Transverse colon (tissue), 4 donors: ENCODE measurements around the gene FAM20C. TPM values are rescaled to one million over a fixed set of nuclear protein-coding genes. Genes with fewer than 3 reads are reported as not detected.

Experiments
- DNase-seq: peaks from one replicate; pipeline ENCODE4 v3.0.0-alpha.2; 2019
- H3K27ac ChIP-seq, 4 donors: fragments of 200-600 bp; sonication (generic); 2 replicates each; pipeline ENCODE4 v1.5.1; 2016 to 2018; ENCODE audit warnings: inconsistent platforms in 4 of 4
- H3K27me3 ChIP-seq: fragments of 200-600 bp; sonication (generic); 2 replicates; pipeline ENCODE4 v1.5.1; 2017; ENCODE audit warnings: inconsistent platforms
- H3K36me3 ChIP-seq, 4 donors: fragments of 200-600 bp; sonication (generic); 2 replicates each; pipeline ENCODE4 v1.5.1; 2017 to 2019; ENCODE audit warnings: inconsistent platforms in 4 of 4
- H3K4me1 ChIP-seq, 4 donors: fragments of 200-600 bp; sonication (generic); 2 replicates each; pipeline ENCODE4 v1.5.1; 2017 to 2020; ENCODE audit warnings: inconsistent platforms in 4 of 4
- H3K4me3 ChIP-seq, 4 donors: fragments of 200-600 bp; sonication (generic); 1 replicate in 1 of 4; 2 replicates in 3 of 4; pipeline versions ENCODE4 v1.5.1 to v1.6.1; 2017 to 2019; ENCODE audit warnings: inconsistent platforms in 4 of 4
- H3K9me3 ChIP-seq, 2 donors: fragments of 200-600 bp; sonication (generic); 2 replicates each; pipeline ENCODE4 v1.5.1; 2017 to 2019; ENCODE audit warnings: inconsistent platforms in 2 of 2
- CTCF ChIP-seq, 5 experiments: fragments of 200-600 bp in 3 of 5; fragments of 450-650 bp in 2 of 5; sonication (generic) in 3 of 5; IDR thresholded peaks; 1 replicate in 2 of 5; 2 replicates in 3 of 5; pipeline ENCODE4 v1.5.1; 2016 to 2017; ENCODE audit warnings: antibody characterized with exemption in 5 of 5, inconsistent platforms in 3 of 5, mild to moderate bottlenecking in 2 of 5, moderate library complexity in 1 of 5
- EP300 ChIP-seq: sonication (generic); formaldehyde crosslinking; IDR thresholded peaks from one replicate; pipeline ENCODE4 v1.6.1; 2017; ENCODE audit warnings: antibody characterized with exemption, low read depth
- POLR2A ChIP-seq: fragments of 450-650 bp; IDR thresholded peaks from one replicate; pipeline ENCODE4 v1.6.1; 2016; ENCODE audit warnings: antibody characterized with exemption, mild to moderate bottlenecking, moderate library complexity
- POLR2AphosphoS5 ChIP-seq, 3 donors: sonication (generic); formaldehyde crosslinking; IDR thresholded peaks; one replicate each; pipeline ENCODE4 v1.6.1; 2016; ENCODE audit warnings: antibody characterized with exemption in 3 of 3
- WGBS, 2 donors: methylation state at CpG; one replicate each; pipeline ENCODE4 v1.1.5; 2018; ENCODE audit warnings: low coverage in 1 of 2; 5-methylcytosine and 5-hydroxymethylcytosine counted together
- in situ Hi-C, 4 donors: fragments of 200-750 bp; cut with MboI; loops; one replicate each; pipeline versions ENCODE4 v1.15.0 to v1.15.1; 2017; ENCODE audit warnings: low sequenced_read_pairs in 3 of 4, low pct_ligation_motif_present in 1 of 4, low pct_unique_long_range_greater_than_20kb in 1 of 4
- intact Hi-C: fragments of 100-400 bp; cut with DNase I; formaldehyde crosslinking; loops from one replicate; pipeline ENCODE4 v1.15.1; 2023; ENCODE audit warnings: low total_unique reads
- total RNA-seq, 4 donors: library from RNA; depleted of rRNA; stranded (reverse); fragments of >200 nt; gene quantifications; one replicate each; pipeline ENCODE4 v1.1.0, GENCODE V29; 2016

FAM20C gene
- total RNA-seq, 4 donors from 2014 or later: 10.5 to 62.3 (median 23.5) TPM

DNA sequence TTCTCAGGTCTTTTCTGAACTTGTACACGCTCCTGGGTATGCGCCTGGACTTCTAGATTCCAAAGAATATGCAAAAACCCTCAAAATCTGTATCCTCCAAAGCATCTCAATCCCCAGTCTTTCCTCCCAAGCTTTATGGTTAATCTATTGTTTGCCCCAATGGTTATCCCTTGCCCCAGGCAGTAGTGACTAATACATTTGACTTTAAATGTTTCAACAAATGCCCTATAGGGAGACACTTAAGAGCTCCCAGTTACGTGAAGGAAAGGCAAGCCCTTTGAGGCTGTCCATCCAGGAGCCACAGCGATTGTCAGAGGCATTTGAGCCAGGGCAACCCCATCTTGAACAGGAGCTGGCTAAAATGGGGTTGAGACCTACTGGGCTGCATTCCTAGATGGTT, 84.9 kb downstream of the FAM20C start:
- Histone ChIP-seq H3K36me3 (no peaks in the 10 kb centered on the region), H3K9me3 (peaks cover 0 to 3% of the 10 kb centered on the region in 2 donors), H3K4me3 (no peak overlapping the region), H3K27me3 (no peaks in the 10 kb centered on the region), H3K4me1 (no peaks in the 10 kb centered on the region), H3K27ac (no peak overlapping the region)
- TF ChIP-seq EP300 (no peak), POLR2AphosphoS5 (IDR thresholded peaks at IDR 0.05) (no peak), POLR2A (no peak), CTCF (IDR thresholded peaks at IDR 0.05) (no peak)
- in situ Hi-C loops (no loop called here), intact Hi-C loops (no loop called here)
- 89 to 100% methylated on average over 4 of the region's 4 CpGs for WGBS, 2 donors
- no peak for DNase-seq

- H3K27me3 ChIP-seq: no peaks in the 10 kb centered on the region
- H3K4me3 ChIP-seq: no peak overlapping the region
- intact Hi-C loops (no loop called here), in situ Hi-C loops (no loop called here)
- DNase-seq: no peak
- 68 to 83% methylated on average over 4 to 5 of the region's 5 CpGs for WGBS, 2 donors
- H3K4me1 ChIP-seq: no peaks in the 10 kb centered on the region
- peaks cover 0 to 3% of the 10 kb centered on the region in 2 donors for H3K9me3 ChIP-seq
- no peak overlapping the region for H3K27ac ChIP-seq
- no peaks in the 10 kb centered on the region for H3K36me3 ChIP-seq
- no peak for TF ChIP-seq POLR2AphosphoS5 (IDR thresholded peaks at IDR 0.05)
- no peak for TF ChIP-seq EP300
- TF ChIP-seq POLR2A: no peak
- TF ChIP-seq CTCF (IDR thresholded peaks at IDR 0.05): no peak
Observed at GRCh38 chr7:278081-278480, 85.7 kb downstream of the FAM20C start.

- TF ChIP-seq CTCF (IDR thresholded peaks at IDR 0.05): no peak
- TF ChIP-seq EP300: no peak
- no peak for TF ChIP-seq POLR2A
- no peak for TF ChIP-seq POLR2AphosphoS5 (IDR thresholded peaks at IDR 0.05)
- no peaks in the 10 kb centered on the region for H3K27me3 ChIP-seq
- DNase-seq: no peak
- intact Hi-C loops: no loop called here
- no peaks in the 10 kb centered on the region for H3K36me3 ChIP-seq
- H3K4me1 ChIP-seq: peaks cover 0 to 5% (median under 1%) of the 10 kb centered on the region in 4 donors
- WGBS, 2 donors: 50 to 84% methylated on average over 1 to 10 of the region's 10 CpGs
- H3K4me3 ChIP-seq: no peak overlapping the region
- no peak overlapping the region for H3K27ac ChIP-seq
- in situ Hi-C loops: no loop called here
- H3K9me3 ChIP-seq: no peaks in the 10 kb centered on the region
Observed at GRCh38 chr7:279821-280220, 87.5 kb downstream of the FAM20C start.

DNA sequence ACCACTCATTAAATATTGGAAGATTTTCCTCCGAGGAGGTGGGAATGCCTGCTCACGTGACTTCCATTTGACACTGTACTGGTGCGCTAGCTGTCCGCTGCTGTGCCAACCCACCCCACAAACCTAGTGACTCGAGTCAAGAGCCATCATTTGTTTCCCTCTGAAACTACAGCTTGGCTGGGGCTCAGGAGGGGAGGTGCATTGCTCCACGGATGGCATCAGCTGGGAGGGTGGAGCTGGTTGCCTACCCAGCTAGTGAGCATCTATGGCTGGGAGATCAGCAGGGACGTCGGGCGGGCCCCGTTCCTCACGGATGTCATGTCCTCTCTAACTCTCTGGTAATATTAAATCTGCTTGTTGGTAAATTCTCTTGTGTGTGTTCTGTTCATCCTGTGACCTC, 88.1 kb downstream of the FAM20C start:
- 82 to 88% methylated on average over 3 to 11 of the region's 11 CpGs for WGBS, 2 donors
- peaks cover 0 to 10% (median 4%) of the 10 kb centered on the region in 4 donors for H3K4me1 ChIP-seq
- H3K9me3 ChIP-seq: no peaks in the 10 kb centered on the region
- H3K27ac ChIP-seq: no peak overlapping the region
- H3K27me3 ChIP-seq: no peaks in the 10 kb centered on the region
- no peaks in the 10 kb centered on the region for H3K36me3 ChIP-seq
- TF ChIP-seq POLR2A (no peak), EP300 (no peak), CTCF (IDR thresholded peaks at IDR 0.05) (no peak)
- DNase-seq: no peak
- intact Hi-C loops (no loop called here), in situ Hi-C loops (no loop called here)
- no peak overlapping the region for H3K4me3 ChIP-seq
